Mesendoderm (in vitro differentiated cells): ENCODE measurements around the gene RHD.
"Not testable (repeated sequence)": the region's sequence is repeated elsewhere in the genome, so short reads cannot be mapped to it uniquely, and the experiment has no call there.

Source experiments
- DNase-seq: peaks from one replicate; pipeline ENCODE4 v3.0.0; 2013
- H2AK5ac ChIP-seq: 2 replicates; pipeline ENCODE4 v1.6.1; 2013; ENCODE audit warnings: low read length, inconsistent platforms
- H2BK120ac ChIP-seq: 2 replicates; pipeline ENCODE4 v1.6.1; 2013; ENCODE audit warnings: low read depth, mild to moderate bottlenecking, low read length, moderate library complexity, mixed read lengths
- H2BK15ac ChIP-seq: replicated peaks from 2 replicates; pipeline ENCODE4 v1.6.1; 2013; ENCODE audit warnings: low read depth, mild to moderate bottlenecking, moderate library complexity
- H2BK5ac ChIP-seq: 2 replicates; pipeline ENCODE4 v1.6.1; 2013; ENCODE audit warnings: low read length, inconsistent platforms
- H3K18ac ChIP-seq: 2 replicates; pipeline ENCODE4 v1.6.1; 2013; ENCODE audit warnings: mild to moderate bottlenecking, low read length, mixed read lengths
- H3K23ac ChIP-seq: one replicate; pipeline ENCODE4 v1.6.1; 2013; ENCODE audit warnings: low read length
- H3K27ac ChIP-seq: 2 replicates; pipeline ENCODE4 v1.5.1; 2013; ENCODE audit warnings: low read depth, mild to moderate bottlenecking, inconsistent platforms, low read length, moderate library complexity
- H3K27me3 ChIP-seq: 2 replicates; pipeline ENCODE4 v1.6.1; 2013; ENCODE audit warnings: low read length, control low read depth, mild to moderate bottlenecking, inconsistent platforms; ENCODE audit not compliant: insufficient read depth, poor library complexity
- H3K36me3 ChIP-seq: 2 replicates; pipeline ENCODE4 v1.6.1; 2013; ENCODE audit warnings: low read length, inconsistent platforms; ENCODE audit not compliant: control insufficient read depth, insufficient read depth
- H3K4ac ChIP-seq: one replicate; pipeline ENCODE4 v1.6.1; 2013; ENCODE audit warnings: low read depth, mild to moderate bottlenecking, low read length, moderate library complexity
- H3K4me1 ChIP-seq: 2 replicates; pipeline ENCODE4 v1.6.1; 2013; ENCODE audit warnings: low read depth, low read length, inconsistent platforms; ENCODE audit not compliant: control insufficient read depth
- H3K4me2 ChIP-seq: 2 replicates; pipeline ENCODE4 v1.6.1; 2013; ENCODE audit warnings: low read length
- H3K4me3 ChIP-seq: 2 replicates; pipeline ENCODE4 v1.5.1; 2013; ENCODE audit warnings: mild to moderate bottlenecking, low read length
- H3K56ac ChIP-seq: one replicate; pipeline ENCODE4 v1.6.1; 2013; ENCODE audit warnings: low read length
- H3K79me1 ChIP-seq: 2 replicates; pipeline ENCODE4 v1.6.1; 2013; ENCODE audit warnings: low read length, inconsistent platforms
- H3K79me2 ChIP-seq: 2 replicates; pipeline ENCODE4 v1.6.1; 2013; ENCODE audit warnings: mild to moderate bottlenecking, low read length; ENCODE audit not compliant: control insufficient read depth, insufficient read depth
- H3K9ac ChIP-seq: 2 replicates; pipeline ENCODE4 v1.6.1; 2013; ENCODE audit warnings: low read length, inconsistent platforms
- H4K5ac ChIP-seq: one replicate; pipeline ENCODE4 v1.6.1; 2013; ENCODE audit warnings: low read length
- H4K8ac ChIP-seq: one replicate; pipeline ENCODE4 v1.6.1; 2013; ENCODE audit warnings: low read depth, mild to moderate bottlenecking, control low read depth, low read length, moderate library complexity
- WGBS: extraction: QIAGEN DNeasy Blood & Tissue Kit; methylation state at CpG from one replicate; pipeline ENCODE4 v1.1.7; 2013; ENCODE audit warnings: low lambda C conversion rate, missing lambda C conversion rate; ENCODE audit not compliant: insufficient coverage; ENCODE audit errors: extremely low coverage; 5-methylcytosine and 5-hydroxymethylcytosine counted together

The RHD gene

DNA sequence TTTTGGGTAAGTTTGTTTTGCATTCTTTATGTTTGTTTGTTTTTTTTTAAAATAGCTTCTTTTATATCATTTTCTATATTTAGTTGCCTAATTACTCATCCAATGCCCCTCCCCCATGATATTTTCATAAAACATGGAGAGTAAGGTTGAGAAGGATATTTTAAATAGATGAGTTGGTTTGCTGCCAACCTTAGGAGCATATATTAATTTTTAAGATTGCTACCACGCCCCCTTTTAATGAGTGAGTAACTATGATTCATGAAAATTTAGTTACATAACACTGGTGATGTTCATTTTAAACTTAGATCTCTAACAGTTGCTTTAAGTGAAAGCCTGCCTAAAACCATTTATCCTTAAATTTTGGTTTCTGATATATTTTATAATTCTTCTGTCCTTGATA lies 84.5 kb downstream of the RHD start:
- no CpG with 5 or more reads among the region's 1 CpG for WGBS
- H3K27ac ChIP-seq, result no peak overlapping the region
- no peak overlapping the region for H4K8ac ChIP-seq
- no peak overlapping the region for H3K56ac ChIP-seq
- no peak for DNase-seq
- H3K23ac ChIP-seq, result no peak overlapping the region
- H3K79me2 ChIP-seq, result no peaks in the 10 kb centered on the region
- no peak overlapping the region for H3K4me2 ChIP-seq
- H2BK5ac ChIP-seq, result no peak overlapping the region
- no peak overlapping the region for H2BK120ac ChIP-seq
- no peak overlapping the region for H2AK5ac ChIP-seq
- no peak overlapping the region for H3K18ac ChIP-seq
- no peaks in the 10 kb centered on the region for H3K4me1 ChIP-seq
- no peaks in the 10 kb centered on the region for H3K79me1 ChIP-seq
- peaks cover 5% of the 10 kb centered on the region for H3K36me3 ChIP-seq
- H2BK15ac ChIP-seq, result no peak overlapping the region
- H3K27me3 ChIP-seq, result no peaks in the 10 kb centered on the region
- no peak overlapping the region for H3K4ac ChIP-seq
- no peak overlapping the region for H3K4me3 ChIP-seq
- H4K5ac ChIP-seq, result no peak overlapping the region
- H3K9ac ChIP-seq, result no peak overlapping the region

DNA sequence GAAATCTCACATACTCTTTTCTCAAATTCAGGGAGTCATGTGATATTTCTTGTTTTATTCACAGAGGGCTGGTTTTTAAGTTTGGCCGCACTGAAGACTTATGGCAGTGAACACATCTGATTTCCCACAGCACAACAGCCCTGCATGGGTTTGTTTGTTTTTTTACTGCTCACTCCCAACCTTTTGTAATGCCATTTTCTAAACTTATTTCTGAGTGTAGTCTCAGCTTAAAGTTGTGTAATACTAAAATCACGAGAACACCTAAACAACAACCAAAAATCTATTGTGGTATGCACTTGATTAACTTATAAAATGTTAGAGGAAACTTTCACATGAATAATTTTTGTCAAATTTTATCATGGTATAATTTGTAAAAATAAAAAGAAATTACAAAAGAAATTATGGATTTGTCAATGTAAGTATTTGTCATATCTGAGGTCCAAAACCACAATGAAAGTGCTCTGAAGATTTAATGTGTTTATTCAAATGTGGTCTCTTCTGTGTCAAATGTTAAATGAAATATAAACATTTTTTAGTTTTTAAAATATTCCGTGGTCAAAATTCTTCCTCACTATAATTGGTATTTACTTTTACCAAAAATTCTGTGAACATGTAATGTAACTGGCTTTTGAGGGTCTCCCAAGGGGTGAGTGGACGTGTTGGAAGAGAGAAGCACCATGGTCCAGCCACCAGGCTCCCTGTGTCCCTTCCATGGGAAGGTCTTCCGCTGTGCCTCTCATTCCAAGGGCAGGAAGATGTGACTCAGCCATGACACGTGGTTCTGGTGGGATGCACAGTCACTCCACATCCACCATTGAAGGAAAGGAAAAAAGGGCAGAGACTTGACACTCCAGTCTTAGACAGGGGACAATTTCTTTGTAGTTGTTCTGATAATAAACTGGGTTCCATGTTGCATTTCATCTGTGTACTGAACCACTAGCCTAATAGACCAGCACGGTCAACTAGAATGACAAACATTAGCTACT lies 88.6 kb downstream of the RHD start:
- Histone ChIP-seq H3K79me2 (no peaks in the 10 kb centered on the region), H3K9ac (no peak overlapping the region), H4K5ac (no peak overlapping the region), H3K4me2 (no peak overlapping the region), H3K27ac (no peak overlapping the region), H3K4me3 (no peak overlapping the region), H3K79me1 (no peaks in the 10 kb centered on the region), H4K8ac (no peak overlapping the region), H3K4ac (no peak overlapping the region), H3K27me3 (no peaks in the 10 kb centered on the region), H3K56ac (no peak overlapping the region), H2BK5ac (no peak overlapping the region), H3K4me1 (no peaks in the 10 kb centered on the region), H2BK120ac (no peak overlapping the region), H2BK15ac (no peak overlapping the region), H3K23ac (no peak overlapping the region), H3K36me3 (peaks cover 5% of the 10 kb centered on the region), H2AK5ac (no peak overlapping the region), H3K18ac (no peak overlapping the region)
- no CpG with 5 or more reads among the region's 7 CpGs for WGBS
- DNase-seq, result no peak

- Histone ChIP-seq H3K27ac (no peak overlapping the region), H3K9ac (no peak overlapping the region), H3K36me3 (peaks cover 5% of the 10 kb centered on the region), H3K79me2 (no peaks in the 10 kb centered on the region), H2BK5ac (no peak overlapping the region), H2BK15ac (no peak overlapping the region), H3K4me3 (no peak overlapping the region), H3K79me1 (no peaks in the 10 kb centered on the region), H4K5ac (no peak overlapping the region), H3K4ac (no peak overlapping the region), H3K23ac (no peak overlapping the region), H3K4me1 (no peaks in the 10 kb centered on the region), H3K56ac (no peak overlapping the region), H3K4me2 (no peak overlapping the region), H2BK120ac (no peak overlapping the region), H2AK5ac (no peak overlapping the region), H4K8ac (no peak overlapping the region), H3K27me3 (no peaks in the 10 kb centered on the region), H3K18ac (no peak overlapping the region)
- WGBS, result no CpG with 5 or more reads among the region's 2 CpGs
- no peak for DNase-seq
These were observed 89.6 kb downstream of the RHD start for GRCh38 chr1:25361901-25362300.

DNA sequence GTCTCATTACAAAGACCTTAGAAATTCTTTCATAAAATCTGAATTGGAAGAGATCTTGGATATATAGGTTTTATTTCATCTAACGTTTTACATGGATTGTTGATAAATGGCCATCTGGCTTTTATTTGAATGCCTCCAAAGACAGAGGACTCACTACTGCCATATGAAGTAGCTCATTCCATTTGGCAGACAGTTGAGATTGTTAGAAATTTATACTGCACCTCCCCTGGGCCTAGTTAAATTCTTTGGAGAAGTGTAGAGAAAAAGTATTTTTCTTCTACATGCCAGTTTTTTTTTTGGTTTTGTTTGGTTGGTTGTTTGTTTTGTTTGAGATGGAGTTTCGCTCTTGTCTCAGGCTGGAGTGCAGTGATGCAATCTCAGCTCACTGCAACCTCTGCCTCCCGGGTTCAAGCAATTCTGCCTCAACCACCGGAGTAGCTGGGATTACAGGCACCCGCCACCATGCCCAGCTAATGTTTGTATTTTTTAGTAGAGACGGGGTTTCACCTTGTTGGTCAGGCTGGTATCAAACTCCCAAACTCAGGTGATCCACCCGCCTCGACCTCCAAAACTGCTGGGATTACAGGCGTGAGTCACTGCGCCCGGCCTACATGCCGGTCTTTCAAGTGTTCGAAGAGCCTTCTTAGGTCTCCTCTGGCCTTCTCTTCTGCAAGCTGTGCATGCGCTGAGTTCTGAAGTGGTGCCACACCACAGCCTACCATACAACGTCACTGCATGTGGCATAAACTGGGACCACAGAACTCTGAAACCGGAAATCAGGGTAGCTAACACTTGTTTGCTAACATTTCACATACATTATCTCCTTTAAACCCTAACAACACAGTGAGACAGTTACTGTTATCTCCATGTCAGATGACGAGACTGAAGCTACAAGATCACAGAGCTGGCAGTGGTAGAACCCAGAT lies 90.6 kb downstream of the RHD start:
- H3K79me2 ChIP-seq, H3K4me2 ChIP-seq, H4K8ac ChIP-seq, H3K4ac ChIP-seq, H3K36me3 ChIP-seq, H3K18ac ChIP-seq, H2AK5ac ChIP-seq, H2BK5ac ChIP-seq, H4K5ac ChIP-seq, DNase-seq, H3K4me1 ChIP-seq, H2BK120ac ChIP-seq, H3K4me3 ChIP-seq, H3K9ac ChIP-seq, H3K23ac ChIP-seq, H3K56ac ChIP-seq, H2BK15ac ChIP-seq, H3K79me1 ChIP-seq, H3K27ac ChIP-seq, H3K27me3 ChIP-seq: not testable (repeated sequence)
- WGBS, result no CpG with 5 or more reads among the region's 17 CpGs

DNA sequence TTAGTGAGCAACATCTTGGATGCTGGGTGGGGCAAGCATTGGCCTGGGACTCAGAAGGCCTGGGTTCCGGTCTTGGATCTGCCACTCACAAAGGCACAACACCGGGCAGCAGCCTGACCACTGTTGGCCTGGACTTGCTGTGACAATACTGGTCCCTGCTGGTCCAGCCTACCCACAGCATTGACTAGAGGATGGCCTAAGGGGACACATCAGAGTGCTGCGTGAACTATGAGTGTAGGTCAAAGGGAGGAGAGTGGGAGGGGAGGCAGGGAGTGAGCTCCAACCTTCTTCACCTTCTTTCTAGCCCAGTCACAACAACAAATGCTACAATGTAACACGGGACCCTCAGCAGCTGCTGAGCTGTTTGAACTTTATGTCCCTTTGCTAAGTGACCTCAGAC lies 96.9 kb downstream of the RHD start:
- Histone ChIP-seq H2BK15ac (no peak overlapping the region), H3K36me3 (no peaks in the 10 kb centered on the region), H3K9ac (no peak overlapping the region), H3K4me1 (no peaks in the 10 kb centered on the region), H3K4ac (no peak overlapping the region), H4K5ac (no peak overlapping the region), H3K27me3 (no peaks in the 10 kb centered on the region), H3K4me2 (no peak overlapping the region), H3K79me1 (no peaks in the 10 kb centered on the region), H3K27ac (no peak overlapping the region), H4K8ac (no peak overlapping the region), H3K4me3 (no peak overlapping the region), H3K18ac (no peak overlapping the region), H2AK5ac (no peak overlapping the region), H2BK5ac (no peak overlapping the region), H2BK120ac (no peak overlapping the region), H3K23ac (peak overlapping the region; percentile 80), H3K79me2 (no peaks in the 10 kb centered on the region), H3K56ac (no peak overlapping the region)
- WGBS, result no CpG with 5 or more reads among the region's 4 CpGs
- DNase-seq, result no peak
